Measurements from ENCODE around the gene MYZAP.

The MYZAP gene

DNA sequence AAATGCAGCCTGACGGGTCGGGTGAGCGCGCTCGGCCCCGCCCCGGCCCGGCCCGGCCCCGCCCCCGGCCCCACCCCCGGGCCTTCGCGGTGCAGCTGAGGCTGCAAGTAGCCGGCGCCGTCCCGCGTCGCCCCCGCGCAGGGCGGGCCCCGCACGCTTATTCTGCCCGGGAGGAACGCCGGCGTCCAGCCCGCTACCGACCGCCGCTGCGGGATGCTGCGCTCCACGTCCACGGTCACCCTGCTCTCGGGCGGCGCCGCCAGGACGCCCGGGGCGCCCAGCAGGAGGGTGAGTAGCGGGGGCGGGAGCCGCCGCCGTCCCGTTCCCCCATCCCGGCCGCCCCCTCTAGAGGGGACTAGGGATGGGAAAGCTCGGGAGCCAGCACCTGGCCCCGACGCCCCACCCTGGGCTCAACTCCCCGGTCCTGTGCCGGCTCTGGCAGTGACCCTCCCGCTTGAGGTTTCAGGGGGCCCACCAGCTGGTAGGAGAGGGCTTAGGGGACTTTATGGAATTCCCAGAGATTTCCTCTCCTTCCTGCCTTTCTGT lies at the start of gene MYZAP:
Gene MYZAP, plus strand, starts transcription at position 83 of the 546 bp plus-strand sequence. Its CDS starts 131 bp downstream, at position 214.
- DNase-seq (ENCODE audit: low read depth) = no peak

DNA sequence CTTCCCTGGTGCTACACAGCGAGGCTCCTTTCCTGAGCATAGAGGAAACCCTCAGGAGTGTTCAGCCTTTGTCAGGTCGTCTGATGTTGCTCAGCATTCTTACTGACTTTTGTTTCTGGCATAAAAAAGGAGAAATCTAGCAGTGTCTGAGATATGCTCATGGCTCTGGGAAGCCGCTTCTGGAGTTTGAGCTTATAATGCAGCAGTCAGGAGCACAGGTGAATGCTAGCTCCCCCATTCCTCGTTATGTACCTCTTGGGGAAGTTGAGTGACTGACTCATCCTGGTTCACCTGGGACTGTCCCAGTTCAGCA lies 49.2 kb upstream of the MYZAP start:
- no peak for DNase-seq (ENCODE audit: low read depth)

- DNase-seq (ENCODE audit: low read depth) = no peak
Observed at GRCh38 chr15:57544848-57545480, 46.7 kb upstream of the MYZAP start.

DNA sequence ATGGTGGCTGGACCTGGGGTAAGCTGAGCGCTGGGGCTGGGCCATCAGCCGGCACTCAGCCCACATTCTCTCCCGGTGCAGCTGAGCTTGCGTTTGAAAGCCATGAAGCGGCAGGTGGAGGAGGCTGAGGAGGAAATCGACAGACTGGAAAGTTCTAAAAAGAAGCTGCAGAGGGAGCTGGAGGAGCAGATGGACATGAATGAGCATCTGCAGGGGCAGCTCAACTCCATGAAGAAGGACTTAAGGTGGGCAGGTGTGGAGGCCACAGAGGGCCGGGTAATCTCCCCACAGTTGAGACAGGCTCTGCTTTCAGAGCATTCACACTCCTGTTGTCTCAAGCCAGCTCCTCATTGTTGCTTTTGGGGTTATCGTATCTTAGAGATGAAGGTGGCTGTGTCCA lies 45.7 kb upstream of the MYZAP start:
- DNase-seq (ENCODE audit: low read depth) = no peak

DNA sequence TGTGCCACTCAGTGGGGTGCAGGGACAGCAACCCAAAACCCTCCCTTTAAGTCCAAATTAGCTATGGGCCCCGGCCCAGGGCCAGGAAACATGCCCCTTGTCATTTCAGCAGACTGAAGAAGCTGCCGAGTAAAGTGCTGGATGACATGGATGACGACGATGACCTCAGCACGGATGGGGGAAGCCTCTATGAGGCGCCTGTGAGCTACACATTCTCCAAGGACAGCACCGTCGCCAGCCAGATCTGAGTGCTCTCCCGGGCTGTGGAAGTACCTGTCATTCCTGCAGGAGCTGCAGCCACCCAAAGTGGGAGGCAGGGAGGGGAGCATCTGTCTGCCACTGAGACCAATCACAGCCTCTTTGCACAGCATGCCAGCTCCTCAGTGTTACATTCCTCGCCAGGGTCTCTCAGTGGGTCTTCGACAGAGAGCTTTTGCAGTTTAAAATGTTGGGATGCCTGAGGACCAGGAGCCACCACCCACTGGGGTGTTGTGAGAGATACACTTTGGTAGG lies 44.4 kb upstream of the MYZAP start:
- no peak for DNase-seq (ENCODE audit: low read depth)

DNA sequence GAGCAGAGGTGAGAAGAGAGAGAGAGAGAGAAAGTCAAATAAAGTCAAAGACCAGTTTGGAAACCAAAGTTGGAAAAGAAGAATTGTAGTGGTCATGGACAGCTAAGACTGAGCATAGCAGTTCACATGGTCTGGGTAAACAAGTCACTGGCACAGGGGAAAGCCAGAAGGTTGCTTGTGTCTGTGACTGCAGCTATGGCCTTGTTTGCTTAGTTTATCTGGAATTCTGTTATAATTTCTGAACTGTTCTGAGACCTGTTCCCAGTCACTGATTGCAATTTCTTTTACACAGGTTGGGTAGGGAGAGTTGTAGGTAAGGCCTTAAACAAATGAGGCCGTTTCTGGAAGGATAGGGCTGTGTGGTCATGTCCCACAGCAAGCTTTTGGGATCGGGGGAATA lies 43.4 kb upstream of the MYZAP start:
- DNase-seq (ENCODE audit: low read depth) = no peak

DNA sequence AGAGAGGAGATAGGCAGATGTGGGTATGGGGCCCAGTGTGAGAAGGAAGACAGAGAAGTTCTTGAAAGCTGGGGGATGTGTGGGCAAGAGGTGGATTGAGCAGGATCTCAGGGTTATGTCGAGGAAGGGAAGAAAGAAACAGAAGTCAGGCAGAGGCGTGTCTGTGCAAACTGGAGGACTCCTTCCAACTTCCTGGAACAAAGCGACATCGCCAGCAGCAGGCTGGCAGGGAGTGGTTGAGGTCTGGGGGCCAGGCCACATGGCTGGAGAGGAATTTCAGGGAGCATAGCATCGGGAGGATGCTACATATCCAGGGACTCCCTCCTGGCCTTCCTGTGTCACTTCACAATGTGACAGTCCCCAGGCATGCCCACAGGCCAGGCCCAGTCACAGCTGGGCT lies 42.9 kb upstream of the MYZAP start:
- DNase-seq (ENCODE audit: low read depth) = no peak

GRCh38 chr15:57549935-57550334 lies 41.8 kb upstream of the MYZAP start:
- DNase-seq (ENCODE audit: low read depth) = no peak

DNA sequence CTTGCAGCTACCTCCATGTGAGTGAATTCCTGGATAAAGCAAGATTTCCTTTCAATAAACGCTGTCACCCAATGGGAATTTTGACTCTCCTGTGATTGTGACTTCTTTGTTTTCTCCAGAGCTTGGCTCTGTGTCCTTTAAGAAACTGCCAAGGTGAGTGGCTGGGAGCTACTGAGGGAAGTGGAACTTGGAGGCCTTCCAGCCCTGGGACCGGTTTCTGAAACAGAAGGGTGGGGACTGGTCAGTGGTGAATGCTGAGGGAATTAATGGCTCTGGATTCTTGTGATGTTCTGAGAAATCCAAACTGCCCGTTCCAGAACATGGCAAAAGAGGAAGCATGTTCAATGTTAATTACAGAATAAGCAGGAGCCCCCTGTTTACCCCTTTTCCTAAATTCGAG lies 41.1 kb upstream of the MYZAP start:
- no peak for DNase-seq (ENCODE audit: low read depth)

GRCh38 chr15:57551715-57552677 lies 39.7 kb upstream of the MYZAP start:
- peak; percentile 49 for DNase-seq (ENCODE audit: low read depth)

DNA sequence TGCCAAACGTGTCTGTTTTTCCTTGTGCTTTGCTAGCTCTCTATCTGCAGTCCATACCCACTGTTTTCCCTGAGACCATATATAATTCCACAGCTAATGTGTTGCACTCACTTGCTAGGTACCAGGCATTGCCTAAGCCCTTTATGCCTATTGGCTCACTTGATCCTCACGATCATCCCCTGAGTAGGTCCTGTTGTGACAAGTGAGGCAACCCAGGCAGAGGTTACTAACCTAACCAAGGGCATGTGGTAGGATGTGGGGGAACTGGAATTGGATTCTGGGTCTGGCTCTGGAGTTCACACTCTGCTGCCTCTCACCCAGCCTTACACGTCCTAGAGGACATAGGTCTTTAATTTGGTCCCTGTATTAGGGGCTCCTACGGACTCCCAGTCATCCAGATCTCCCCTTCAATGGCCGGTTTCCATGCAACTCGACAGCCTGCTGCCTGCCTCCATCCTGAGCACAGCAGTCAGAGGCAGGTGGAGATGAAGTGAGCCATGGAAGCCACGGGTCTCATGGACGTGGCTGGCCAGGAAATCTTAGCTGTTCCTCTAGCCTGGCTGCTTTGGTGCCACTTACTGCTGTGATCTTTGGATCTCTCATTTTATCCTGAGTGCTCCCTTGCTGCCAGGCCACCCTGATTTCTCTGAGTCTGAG lies 38.9 kb upstream of the MYZAP start:
- DNase-seq (ENCODE audit: low read depth) = no peak

GRCh38 chr15:57553526-57553925 lies 38.2 kb upstream of the MYZAP start:
- DNase-seq (ENCODE audit: low read depth) = no peak

GRCh38 chr15:57554063-57554811 lies 37.5 kb upstream of the MYZAP start:
- DNase-seq (ENCODE audit: low read depth) = no peak

DNA sequence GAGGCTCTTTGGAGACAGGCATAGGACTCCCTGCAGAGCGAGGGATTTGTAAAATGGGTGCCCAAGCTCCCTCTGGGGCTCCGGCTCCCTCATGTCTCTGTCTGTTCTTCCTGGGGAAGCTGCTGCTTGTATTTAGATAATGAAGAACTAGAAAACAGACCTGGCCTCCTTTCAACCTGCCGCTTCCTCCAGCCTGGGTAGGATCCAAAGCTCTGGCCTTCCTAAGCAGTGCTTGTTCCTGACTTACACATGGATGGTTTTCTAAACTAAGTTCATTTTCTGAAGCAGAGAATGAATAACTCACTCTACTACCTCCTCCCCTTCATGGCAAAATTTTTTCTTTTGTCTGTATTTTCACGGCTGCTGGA lies 36.9 kb upstream of the MYZAP start:
- no peak for DNase-seq (ENCODE audit: low read depth)

GRCh38 chr15:57555270-57555669 lies 36.4 kb upstream of the MYZAP start:
- peak; percentile 39 for DNase-seq (ENCODE audit: low read depth)

- DNase-seq (ENCODE audit: low read depth) = no peak
Observed at GRCh38 chr15:57556040-57556439, 35.7 kb upstream of the MYZAP start.

- no peak for DNase-seq (ENCODE audit: low read depth)
Observed at GRCh38 chr15:57557267-57557666, 34.4 kb upstream of the MYZAP start.

DNA sequence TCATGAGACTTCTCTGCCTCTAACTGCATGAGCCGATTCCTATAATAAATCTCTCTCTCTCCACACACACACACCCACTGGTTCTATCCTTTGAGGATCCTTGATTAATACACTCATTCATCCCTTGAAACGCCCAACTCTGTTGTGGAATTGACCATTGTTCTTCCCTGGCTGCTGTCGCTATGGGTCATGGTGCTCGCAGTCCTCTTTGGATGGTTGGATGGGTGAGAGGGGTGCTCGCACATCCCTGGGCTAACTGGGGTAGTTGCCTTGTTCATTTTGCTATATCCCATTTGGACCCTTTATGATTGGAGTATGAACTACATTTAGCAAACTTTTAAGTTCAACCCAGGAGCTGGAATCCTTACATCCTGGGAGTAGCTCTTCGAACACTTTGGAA lies 33.9 kb upstream of the MYZAP start:
- DNase-seq (ENCODE audit: low read depth) = no peak

DNA sequence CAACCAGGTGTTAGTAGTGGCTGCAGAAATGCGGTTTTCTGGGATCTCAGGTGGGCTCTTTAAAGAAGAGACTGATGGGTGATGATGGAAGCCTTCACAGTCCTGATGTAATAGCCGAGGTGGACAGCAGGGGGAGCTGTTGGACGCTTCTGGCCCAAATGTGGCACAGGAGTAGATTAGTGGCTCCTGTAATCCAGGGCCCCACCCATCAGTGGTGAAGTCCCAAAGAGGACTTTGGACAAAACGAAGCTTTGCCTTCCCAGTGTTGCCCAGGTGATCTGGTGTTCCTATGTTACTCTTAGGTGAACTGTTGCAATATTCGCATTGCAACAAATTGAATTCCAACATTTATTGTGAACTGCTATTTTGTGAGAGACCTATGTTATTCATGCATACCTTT lies 31.8 kb upstream of the MYZAP start:
- peak; percentile 14 for DNase-seq (ENCODE audit: low read depth)

- peak; percentile 57 for DNase-seq (ENCODE audit: low read depth)
Observed at GRCh38 chr15:57561041-57561711, 30.5 kb upstream of the MYZAP start.

DNA sequence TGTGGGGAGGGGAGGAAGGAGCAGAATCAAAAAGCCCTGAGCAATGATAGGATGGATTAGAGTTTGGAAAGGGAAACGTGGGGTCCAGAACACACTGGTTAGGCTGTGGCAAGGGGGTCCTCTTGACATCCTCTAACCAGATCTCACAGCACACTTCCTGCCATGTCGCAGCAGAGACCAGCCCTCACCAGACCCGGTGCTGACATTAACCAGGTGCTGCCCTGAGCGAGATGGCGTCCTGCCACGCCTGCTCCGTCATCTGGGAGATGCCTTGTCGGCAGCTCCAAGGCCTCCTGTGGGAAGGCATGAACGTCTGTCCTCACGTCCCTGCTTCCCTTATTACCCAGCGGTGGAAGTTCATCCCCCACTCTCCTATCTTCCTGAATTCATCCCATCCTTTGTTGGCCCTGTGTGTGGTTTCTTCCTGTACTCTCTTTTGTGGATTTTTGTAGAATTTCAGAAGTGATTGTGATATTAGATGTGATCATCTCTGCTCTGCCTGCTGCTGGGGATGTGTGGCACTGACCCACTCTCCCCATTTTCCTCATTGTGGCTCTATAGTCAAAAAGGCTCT lies 29.4 kb upstream of the MYZAP start:
- no peak for DNase-seq (ENCODE audit: low read depth)
